Memory B cell (primary cell): ENCODE measurements around the gene ETNK2.

Source experiments
- ATAC-seq: fragments of 150-1000 bp; cut with Tn5 transposase; 2 replicates; pipeline ENCODE4 v1.10.0; 2021; ENCODE audit warnings: low read depth, mild to moderate bottlenecking, moderate library complexity
- DNase-seq, 2 donors: peaks; one replicate each; pipeline ENCODE4 v3.0.0; 2022; ENCODE audit warnings: low spot score in 2 of 2
- H3K27ac Mint-ChIP-seq: one replicate; pipeline ENCODE4 v1.8.0; 2022; ENCODE audit warnings: mild to moderate bottlenecking, moderate library complexity, mixed read lengths
- H3K27me3 Mint-ChIP-seq: one replicate; pipeline ENCODE4 v1.8.0; 2022; ENCODE audit warnings: mixed read lengths
- H3K36me3 Mint-ChIP-seq: one replicate; pipeline ENCODE4 v1.8.0; 2022; ENCODE audit warnings: mild to moderate bottlenecking, mixed read lengths
- H3K4me1 Mint-ChIP-seq: one replicate; pipeline ENCODE4 v1.8.0; 2022; ENCODE audit warnings: mixed read lengths
- H3K4me3 Mint-ChIP-seq: one replicate; pipeline ENCODE4 v1.8.0; 2022; ENCODE audit warnings: mild to moderate bottlenecking, moderate library complexity, mixed read lengths
- H3K9me3 Mint-ChIP-seq: one replicate; pipeline ENCODE4 v1.8.0; 2022; ENCODE audit warnings: mixed read lengths

ETNK2 gene

GRCh38 chr1:204188959-204189639, 37.3 kb upstream of the ETNK2 start:
- Mint-ChIP-seq H3K36me3 (no peaks in the 10 kb centered on the region), H3K27ac (peak overlapping the region; percentile 25), H3K4me3 (no peak overlapping the region), H3K9me3 (no peaks in the 10 kb centered on the region), H3K27me3 (peaks cover 33% of the 10 kb centered on the region), H3K4me1 (no peaks in the 10 kb centered on the region)
- ATAC-seq (peak; percentile 72), DNase-seq (no peak)

- ATAC-seq, result no peak
- DNase-seq, result no peak
- Mint-ChIP-seq H3K27me3 (peaks cover 27% of the 10 kb centered on the region), H3K4me3 (no peak overlapping the region), H3K36me3 (no peaks in the 10 kb centered on the region), H3K9me3 (no peaks in the 10 kb centered on the region), H3K4me1 (no peaks in the 10 kb centered on the region), H3K27ac (no peak overlapping the region)
Measured at GRCh38 chr1:204186597-204186996, 34.8 kb upstream of the ETNK2 start.

GRCh38 chr1:204181116-204181515, 29.3 kb upstream of the ETNK2 start:
- H3K27me3 Mint-ChIP-seq, result no peaks in the 10 kb centered on the region
- no peak for DNase-seq
- no peak overlapping the region for H3K27ac Mint-ChIP-seq
- no peaks in the 10 kb centered on the region for H3K9me3 Mint-ChIP-seq
- no peak overlapping the region for H3K4me3 Mint-ChIP-seq
- no peak for ATAC-seq
- H3K36me3 Mint-ChIP-seq, result no peaks in the 10 kb centered on the region
- no peaks in the 10 kb centered on the region for H3K4me1 Mint-ChIP-seq

GRCh38 chr1:204180133-204180532, 28.3 kb upstream of the ETNK2 start:
- H3K36me3 Mint-ChIP-seq, result no peaks in the 10 kb centered on the region
- DNase-seq (no peak), ATAC-seq (no peak)
- no peaks in the 10 kb centered on the region for H3K4me1 Mint-ChIP-seq
- H3K4me3 Mint-ChIP-seq, result no peak overlapping the region
- no peaks in the 10 kb centered on the region for H3K9me3 Mint-ChIP-seq
- no peak overlapping the region for H3K27ac Mint-ChIP-seq
- no peaks in the 10 kb centered on the region for H3K27me3 Mint-ChIP-seq

GRCh38 chr1:204178487-204179281, 26.8 kb upstream of the ETNK2 start:
- no peak for ATAC-seq
- Mint-ChIP-seq H3K4me1 (no peaks in the 10 kb centered on the region), H3K4me3 (no peak overlapping the region), H3K27me3 (peaks cover 4% of the 10 kb centered on the region), H3K27ac (no peak overlapping the region), H3K36me3 (peaks cover under 1% of the 10 kb centered on the region), H3K9me3 (peaks cover under 1% of the 10 kb centered on the region)
- no peak for DNase-seq

- Mint-ChIP-seq H3K4me3 (no peak overlapping the region), H3K27ac (no peak overlapping the region), H3K4me1 (no peaks in the 10 kb centered on the region), H3K9me3 (peaks cover 4% of the 10 kb centered on the region), H3K36me3 (peaks cover 2% of the 10 kb centered on the region), H3K27me3 (peaks cover 7% of the 10 kb centered on the region)
- ATAC-seq (no peak), DNase-seq (no peak)
Measured at GRCh38 chr1:204177133-204177532, 25.3 kb upstream of the ETNK2 start.

GRCh38 chr1:204176049-204176448, 24.2 kb upstream of the ETNK2 start:
- Mint-ChIP-seq H3K4me1 (no peaks in the 10 kb centered on the region), H3K36me3 (peaks cover 2% of the 10 kb centered on the region)

GRCh38 chr1:204174958-204175357, 23.1 kb upstream of the ETNK2 start:
- no peak overlapping the region for H3K4me3 Mint-ChIP-seq
- no peaks in the 10 kb centered on the region for H3K4me1 Mint-ChIP-seq

More at GRCh38 chr1:204176049-204176448, 24.2 kb upstream of the ETNK2 start:
- DNase-seq (no peak), ATAC-seq (no peak)
- no peak overlapping the region for H3K27ac Mint-ChIP-seq
- H3K27me3 Mint-ChIP-seq, result peaks cover 7% of the 10 kb centered on the region
- H3K4me3 Mint-ChIP-seq, result no peak overlapping the region
- peaks cover 6% of the 10 kb centered on the region for H3K9me3 Mint-ChIP-seq

GRCh38 chr1:204172404-204173029, 20.7 kb upstream of the ETNK2 start:
- H3K4me1 Mint-ChIP-seq, result no peaks in the 10 kb centered on the region
- no peak for DNase-seq
- peaks cover 8% of the 10 kb centered on the region for H3K9me3 Mint-ChIP-seq
- no peak for ATAC-seq
- peaks cover 2% of the 10 kb centered on the region for H3K36me3 Mint-ChIP-seq
- no peak overlapping the region for H3K4me3 Mint-ChIP-seq
- H3K27me3 Mint-ChIP-seq, result peaks cover 7% of the 10 kb centered on the region
- no peak overlapping the region for H3K27ac Mint-ChIP-seq

More at GRCh38 chr1:204174958-204175357, 23.1 kb upstream of the ETNK2 start:
- DNase-seq, result no peak
- Mint-ChIP-seq H3K27ac (no peak overlapping the region), H3K36me3 (peaks cover 2% of the 10 kb centered on the region), H3K9me3 (peaks cover 7% of the 10 kb centered on the region), H3K27me3 (peaks cover 7% of the 10 kb centered on the region)
- no peak for ATAC-seq

GRCh38 chr1:204171751-204172178, 19.9 kb upstream of the ETNK2 start:
- DNase-seq (no peak), ATAC-seq (no peak)
- Mint-ChIP-seq H3K9me3 (peaks cover 11% of the 10 kb centered on the region), H3K36me3 (peaks cover 2% of the 10 kb centered on the region), H3K4me3 (no peak overlapping the region), H3K27me3 (peaks cover 9% of the 10 kb centered on the region), H3K4me1 (no peaks in the 10 kb centered on the region), H3K27ac (no peak overlapping the region)

GRCh38 chr1:204170494-204171155, 18.8 kb upstream of the ETNK2 start:
- Mint-ChIP-seq H3K9me3 (peaks cover 11% of the 10 kb centered on the region), H3K4me3 (no peak overlapping the region), H3K27ac (no peak overlapping the region), H3K27me3 (peaks cover 12% of the 10 kb centered on the region), H3K4me1 (no peaks in the 10 kb centered on the region), H3K36me3 (peaks cover 2% of the 10 kb centered on the region)
- no peak for DNase-seq
- no peak for ATAC-seq

- no peaks in the 10 kb centered on the region for H3K4me1 Mint-ChIP-seq
- peaks cover 2% of the 10 kb centered on the region for H3K36me3 Mint-ChIP-seq
- ATAC-seq (no peak), DNase-seq (no peak)
- peaks cover 12% of the 10 kb centered on the region for H3K27me3 Mint-ChIP-seq
- H3K9me3 Mint-ChIP-seq, result peaks cover 11% of the 10 kb centered on the region
- no peak overlapping the region for H3K4me3 Mint-ChIP-seq
- H3K27ac Mint-ChIP-seq, result no peak overlapping the region
Measured at GRCh38 chr1:204169858-204170257, 18.0 kb upstream of the ETNK2 start.

- Mint-ChIP-seq H3K4me3 (no peak overlapping the region), H3K9me3 (peaks cover 10% of the 10 kb centered on the region), H3K4me1 (no peaks in the 10 kb centered on the region), H3K27ac (no peak overlapping the region), H3K36me3 (no peaks in the 10 kb centered on the region), H3K27me3 (peaks cover 5% of the 10 kb centered on the region)
- ATAC-seq (no peak), DNase-seq (no peak)
Measured at GRCh38 chr1:204167730-204168129, 15.9 kb upstream of the ETNK2 start.

GRCh38 chr1:204166219-204166618, 14.4 kb upstream of the ETNK2 start, which contains the start of gene REN:
Gene REN, minus strand, starts transcription at chr1:204166337. Its CDS starts 44 bp downstream, at chr1:204166293.
- no peak for ATAC-seq
- H3K4me1 Mint-ChIP-seq, result no peaks in the 10 kb centered on the region
- H3K4me3 Mint-ChIP-seq, result no peak within 1 kb of the TSS
- peaks cover 8% of the 10 kb centered on the region for H3K27me3 Mint-ChIP-seq
- DNase-seq, result no peak
- H3K9me3 Mint-ChIP-seq, result peaks cover 6% of the 10 kb centered on the region
- no peaks in the 10 kb centered on the region for H3K36me3 Mint-ChIP-seq
- no peak within 1 kb of the TSS for H3K27ac Mint-ChIP-seq
